ENCODE results near the gene OTOG.

The OTOG gene

DNA sequence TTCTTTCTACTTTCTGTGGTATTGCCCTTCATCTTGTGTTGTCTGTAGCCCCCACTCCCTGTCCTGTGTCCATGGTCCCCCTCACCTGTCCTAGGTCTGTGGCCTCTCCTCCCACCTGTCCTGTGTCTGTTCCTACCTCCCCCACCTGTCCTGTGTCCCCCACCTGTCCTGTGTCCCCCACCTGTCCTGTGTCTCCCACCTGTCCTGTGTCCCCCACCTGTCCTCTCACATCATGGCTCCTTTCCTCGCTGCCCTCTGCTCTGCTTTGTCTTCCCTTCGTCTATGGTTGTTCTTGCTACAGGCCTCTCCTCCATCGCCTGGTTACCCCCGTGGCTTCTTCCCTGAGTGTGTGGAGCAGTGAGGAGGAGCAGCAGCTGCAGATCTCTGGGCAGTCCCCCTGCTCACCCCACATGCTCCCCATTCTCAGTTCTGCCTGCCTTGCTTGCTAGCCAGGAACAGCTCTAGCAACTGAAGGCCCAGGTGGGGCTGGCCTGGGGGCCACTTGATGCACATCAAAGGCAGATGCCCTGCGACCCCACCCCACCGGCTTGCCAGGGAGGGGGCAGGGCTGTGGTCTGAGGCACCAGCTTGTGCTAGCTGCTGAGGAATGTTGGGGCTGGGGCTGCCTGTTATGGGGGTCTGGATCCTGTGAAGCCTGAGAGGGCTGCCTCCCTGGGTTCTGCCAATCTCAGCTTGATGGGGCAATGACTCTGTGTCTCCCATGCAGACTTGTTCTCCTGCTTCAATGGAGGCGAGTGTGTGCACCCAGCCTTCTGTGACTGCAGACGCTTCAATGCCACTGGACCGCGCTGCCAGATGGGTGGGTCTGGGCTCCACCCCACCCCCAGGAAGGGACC is 5.6 kb downstream of the OTOG start:
- H3K4me3 ChIP-seq (ENCODE audit: low read depth, low read length): no peak overlapping the region
- DNase-seq (ENCODE audit: low read depth): no peak
- in situ Hi-C loops (cut with HindIII; ENCODE audit: low sequenced_read_pairs): no loop called here
- TF ChIP-seq, protein P1, sequence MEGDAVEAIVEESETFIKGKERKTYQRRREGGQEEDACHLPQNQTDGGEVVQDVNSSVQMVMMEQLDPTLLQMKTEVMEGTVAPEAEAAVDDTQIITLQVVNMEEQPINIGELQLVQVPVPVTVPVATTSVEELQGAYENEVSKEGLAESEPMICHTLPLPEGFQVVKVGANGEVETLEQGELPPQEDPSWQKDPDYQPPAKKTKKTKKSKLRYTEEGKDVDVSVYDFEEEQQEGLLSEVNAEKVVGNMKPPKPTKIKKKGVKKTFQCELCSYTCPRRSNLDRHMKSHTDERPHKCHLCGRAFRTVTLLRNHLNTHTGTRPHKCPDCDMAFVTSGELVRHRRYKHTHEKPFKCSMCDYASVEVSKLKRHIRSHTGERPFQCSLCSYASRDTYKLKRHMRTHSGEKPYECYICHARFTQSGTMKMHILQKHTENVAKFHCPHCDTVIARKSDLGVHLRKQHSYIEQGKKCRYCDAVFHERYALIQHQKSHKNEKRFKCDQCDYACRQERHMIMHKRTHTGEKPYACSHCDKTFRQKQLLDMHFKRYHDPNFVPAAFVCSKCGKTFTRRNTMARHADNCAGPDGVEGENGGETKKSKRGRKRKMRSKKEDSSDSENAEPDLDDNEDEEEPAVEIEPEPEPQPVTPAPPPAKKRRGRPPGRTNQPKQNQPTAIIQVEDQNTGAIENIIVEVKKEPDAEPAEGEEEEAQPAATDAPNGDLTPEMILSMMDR (IDR thresholded peaks at IDR 0.05; ENCODE audit: low read depth, low read length, missing control alignments): no peak

DNA sequence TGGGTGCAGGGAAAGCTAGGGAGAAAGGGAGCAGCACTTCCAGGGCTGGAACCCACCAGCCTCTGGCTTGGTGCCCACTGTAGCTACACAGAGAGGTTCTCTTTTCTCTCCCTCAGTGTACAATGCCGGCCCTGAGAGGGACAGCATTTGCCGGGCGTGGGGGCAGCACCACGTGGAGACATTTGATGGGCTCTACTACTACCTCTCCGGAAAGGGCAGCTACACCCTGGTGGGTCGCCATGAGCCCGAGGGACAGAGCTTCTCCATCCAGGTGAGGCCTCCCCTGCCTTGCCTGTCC is 6.1 kb downstream of the OTOG start:
- no peak overlapping the region for H3K4me3 ChIP-seq (ENCODE audit: low read depth, low read length)
- TF ChIP-seq, protein P1 (IDR thresholded peaks at IDR 0.05; ENCODE audit: low read depth, low read length, missing control alignments): no peak
- in situ Hi-C loops (cut with HindIII; ENCODE audit: low sequenced_read_pairs): no loop called here
- DNase-seq (ENCODE audit: low read depth): no peak

DNA sequence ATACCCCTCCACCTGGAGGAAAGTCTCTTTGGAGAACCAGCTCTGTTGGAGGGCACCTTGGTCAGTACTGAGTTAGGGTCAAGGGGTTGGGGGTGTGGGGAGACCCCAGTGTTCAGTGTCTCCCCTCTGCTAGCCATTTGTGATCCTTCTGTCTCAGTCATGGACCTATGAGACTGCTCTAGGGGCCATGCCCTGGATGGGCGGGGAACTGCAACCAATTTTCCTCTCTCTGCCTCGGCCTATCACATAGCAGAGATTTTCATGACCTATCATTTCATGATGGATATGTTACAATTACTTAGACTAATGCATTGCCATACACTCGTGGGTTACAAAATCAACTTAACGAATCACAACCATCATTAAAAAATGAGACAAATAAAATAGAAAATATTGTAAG is 7.4 kb downstream of the OTOG start:
- TF ChIP-seq, protein P1 (IDR thresholded peaks at IDR 0.05; ENCODE audit: low read depth, low read length, missing control alignments): no peak

DNA sequence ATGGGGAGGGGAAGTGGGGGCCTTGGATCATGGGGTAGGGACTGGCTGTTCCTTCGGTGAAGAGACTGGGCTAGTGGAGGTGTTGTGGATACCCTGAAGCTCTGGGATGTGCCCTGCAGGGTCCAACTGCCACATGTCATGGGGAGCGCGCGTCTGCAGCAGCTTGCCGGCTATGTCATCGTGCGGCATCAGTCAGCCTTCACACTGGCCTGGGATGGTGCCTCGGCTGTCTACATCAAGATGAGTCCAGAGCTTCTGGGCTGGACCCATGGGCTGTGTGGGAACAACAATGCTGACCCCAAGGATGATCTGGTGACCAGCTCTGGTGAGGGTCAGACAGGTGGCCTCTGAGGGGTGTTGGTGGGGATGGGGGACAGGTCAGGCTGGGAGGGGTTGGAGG is 9.9 kb downstream of the OTOG start:
- H3K4me3 ChIP-seq (ENCODE audit: low read depth, low read length): no peak overlapping the region
- in situ Hi-C loops (cut with HindIII; ENCODE audit: low sequenced_read_pairs): no loop called here
- TF ChIP-seq, protein P1 (IDR thresholded peaks at IDR 0.05; ENCODE audit: low read depth, low read length, missing control alignments): no peak
- no peak for DNase-seq (ENCODE audit: low read depth)

More for the DNA sequence above, 7.4 kb downstream of the OTOG start:
- no peak for DNase-seq (ENCODE audit: low read depth)
- H3K4me3 ChIP-seq (ENCODE audit: low read depth, low read length): no peak overlapping the region
- in situ Hi-C loops (cut with HindIII; ENCODE audit: low sequenced_read_pairs): no loop called here

DNA sequence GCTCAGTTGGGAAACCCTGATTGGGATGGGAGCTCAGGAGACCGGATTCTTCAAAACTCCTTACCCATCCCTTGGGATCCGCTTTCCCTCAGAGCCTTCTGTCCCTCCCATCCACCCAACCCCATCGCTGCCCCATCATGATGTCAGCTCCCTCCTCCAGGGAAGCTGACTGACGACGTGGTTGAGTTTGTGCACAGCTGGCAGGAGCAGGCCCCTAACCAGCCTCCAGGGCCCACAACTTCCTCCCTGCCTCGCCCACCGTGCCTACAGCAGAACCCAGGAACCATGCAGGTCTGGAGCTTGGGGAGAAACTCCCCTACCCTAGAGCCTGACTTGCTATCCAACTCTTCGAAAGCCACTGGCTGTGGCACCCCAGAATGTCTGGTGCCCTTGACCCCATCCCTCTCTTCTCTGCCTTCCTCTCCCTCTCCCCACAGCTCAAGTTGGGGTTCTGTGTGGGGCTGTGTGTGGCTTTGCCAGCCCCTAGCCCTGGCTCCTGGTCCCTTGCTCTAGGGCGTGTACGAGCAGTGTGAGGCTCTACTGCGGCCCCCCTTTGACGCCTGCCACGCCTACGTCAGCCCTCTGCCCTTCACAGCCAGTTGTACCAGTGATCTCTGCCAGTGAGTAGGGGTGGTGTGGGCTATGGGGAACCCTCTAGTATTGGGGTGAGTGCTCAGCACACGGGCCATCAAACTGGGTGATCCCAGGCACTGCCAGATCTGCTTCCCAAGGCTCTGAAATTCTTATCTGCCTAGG is 11.1 kb downstream of the OTOG start:
- no peak for DNase-seq (ENCODE audit: low read depth)
- TF ChIP-seq, protein P1 (IDR thresholded peaks at IDR 0.05; ENCODE audit: low read depth, low read length, missing control alignments): no peak
- in situ Hi-C loops (cut with HindIII; ENCODE audit: low sequenced_read_pairs): no loop called here
- H3K4me3 ChIP-seq (ENCODE audit: low read depth, low read length): no peak overlapping the region

DNA sequence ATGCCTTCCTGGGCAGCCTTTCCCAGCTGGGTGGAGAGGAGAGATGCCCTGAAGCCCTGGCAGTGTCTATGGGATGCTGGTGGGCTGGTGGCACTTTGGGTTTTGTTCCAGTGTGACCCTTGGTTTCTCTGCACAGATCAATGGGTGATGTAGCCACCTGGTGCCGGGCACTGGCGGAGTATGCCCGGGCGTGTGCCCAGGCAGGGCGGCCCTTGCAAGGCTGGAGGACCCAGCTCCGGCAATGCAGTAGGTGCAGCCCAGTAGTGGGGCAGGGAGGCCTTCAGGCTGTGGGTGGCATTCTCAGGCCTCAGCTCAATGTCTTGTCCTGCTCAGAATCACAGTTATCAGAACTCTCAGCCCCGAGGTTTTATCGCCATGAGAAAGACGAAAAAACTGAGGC is 11.9 kb downstream of the OTOG start:
- H3K4me3 ChIP-seq (ENCODE audit: low read depth, low read length): no peak overlapping the region
- in situ Hi-C loops (cut with HindIII; ENCODE audit: low sequenced_read_pairs): no loop called here
- TF ChIP-seq, protein P1 (IDR thresholded peaks at IDR 0.05; ENCODE audit: low read depth, low read length, missing control alignments): no peak
- no peak for DNase-seq (ENCODE audit: low read depth)
